Sigmoid colon (tissue), 4 donors: ENCODE data around the gene APC.

Source experiments
- CTCF ChIP-seq, 4 experiments: fragments of 450-650 bp in 3 of 4; fragments of 200-600 bp in 1 of 4; IDR thresholded peaks; one replicate each; pipeline ENCODE4 v1.5.1; 2016 to 2019; ENCODE audit warnings: antibody characterized with exemption in 4 of 4, mild to moderate bottlenecking in 3 of 4, moderate library complexity in 2 of 4
- EP300 ChIP-seq, 4 donors: sonication (generic); formaldehyde crosslinking; IDR thresholded peaks; one replicate each; pipeline ENCODE4 v1.6.1; 2017; ENCODE audit warnings: antibody characterized with exemption in 4 of 4
- POLR2A ChIP-seq, 2 donors: fragments of 450-650 bp; IDR thresholded peaks; one replicate each; pipeline ENCODE4 v1.6.1; 2016; ENCODE audit warnings: antibody characterized with exemption in 2 of 2, mild to moderate bottlenecking in 2 of 2, moderate library complexity in 2 of 2
- POLR2AphosphoS5 ChIP-seq, 4 donors: sonication (generic); formaldehyde crosslinking; IDR thresholded peaks; one replicate each; pipeline ENCODE4 v1.6.1; 2017; ENCODE audit warnings: antibody characterized with exemption in 4 of 4

DNA sequence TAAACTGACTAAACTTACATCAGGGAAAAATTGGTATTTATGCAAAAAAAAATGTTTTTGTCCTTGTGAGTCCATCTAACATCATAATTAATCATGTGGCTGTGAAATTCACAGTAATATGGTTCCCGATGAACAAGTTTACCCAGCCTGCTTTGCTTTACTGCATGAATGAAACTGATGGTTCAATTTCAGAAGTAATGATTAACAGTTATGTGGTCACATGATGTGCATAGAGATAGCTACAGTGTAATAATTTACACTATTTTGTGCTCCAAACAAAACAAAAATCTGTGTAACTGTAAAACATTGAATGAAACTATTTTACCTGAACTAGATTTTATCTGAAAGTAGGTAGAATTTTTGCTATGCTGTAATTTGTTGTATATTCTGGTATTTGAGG, 106.8 kb downstream of the APC start:
- TF ChIP-seq CTCF (IDR thresholded peaks at IDR 0.05) (no peak), POLR2AphosphoS5 (IDR thresholded peaks at IDR 0.05) (no peak), POLR2A (IDR thresholded peaks at IDR 0.05) (no peak), EP300 (IDR thresholded peaks at IDR 0.05) (no peak)
